Immature natural killer cell (primary cell): ENCODE results near the gene GNB1. TPM values are rescaled to one million over a fixed set of nuclear protein-coding genes. Genes with fewer than 3 reads are reported as not detected.
A peak's percentile ranks its signal among the peaks of the same experiment; 100 is the strongest.

Source experiments
- DNase-seq, 3 donors: peaks; one replicate each; pipeline ENCODE4 v3.0.0; 2022; ENCODE audit warnings: mixed read lengths in 1 of 3
- H3K27ac Mint-ChIP-seq, 6 donors: one replicate each; pipeline ENCODE4 v1.8.0; 2020; ENCODE audit warnings: mixed read lengths in 6 of 6, mild to moderate bottlenecking in 5 of 6, inconsistent platforms in 4 of 6, moderate library complexity in 3 of 6
- H3K27me3 Mint-ChIP-seq, 3 donors: one replicate each; pipeline ENCODE4 v1.8.0; 2020 to 2021; ENCODE audit warnings: low read depth in 3 of 3, mild to moderate bottlenecking in 3 of 3, mixed read lengths in 3 of 3, moderate library complexity in 3 of 3, inconsistent platforms in 1 of 3
- H3K36me3 Mint-ChIP-seq, 3 donors: one replicate each; pipeline ENCODE4 v1.8.0; 2020; ENCODE audit warnings: mixed read lengths in 3 of 3, inconsistent platforms in 2 of 3, mild to moderate bottlenecking in 2 of 3
- H3K4me1 Mint-ChIP-seq, 2 donors: one replicate each; pipeline ENCODE4 v1.8.0; 2020; ENCODE audit warnings: inconsistent platforms in 2 of 2, mild to moderate bottlenecking in 2 of 2, mixed read lengths in 2 of 2, moderate library complexity in 1 of 2
- H3K4me3 Mint-ChIP-seq, 5 donors: one replicate each; pipeline ENCODE4 v1.8.0; 2020; ENCODE audit warnings: mild to moderate bottlenecking in 5 of 5, mixed read lengths in 5 of 5, inconsistent platforms in 3 of 5, moderate library complexity in 3 of 5
- H3K9me3 Mint-ChIP-seq, 6 donors: one replicate each; pipeline ENCODE4 v1.8.0; 2020; ENCODE audit warnings: mild to moderate bottlenecking in 6 of 6, mixed read lengths in 6 of 6, inconsistent platforms in 4 of 6, moderate library complexity in 3 of 6
- polyA plus RNA-seq, 3 donors: library from polyadenylated mRNA; unstranded; fragments of 300-500 nt; fragmentation: Illumina TruSeq; gene quantifications; one replicate each; pipeline ENCODE4 v1.2.3, GENCODE V29; 2021

The GNB1 gene
- polyA plus RNA-seq, 3 donors from 2014 or later = 53.4 to 111 (median 98.7) TPM

- Mint-ChIP-seq H3K27me3 (peaks cover 0 to 9% (median 4%) of the 10 kb centered on the region in 3 donors), H3K4me1 (peaks cover 17 to 18% of the 10 kb centered on the region in 2 donors), H3K4me3 (peak overlapping the region; percentile 75 to 90 (median 89))
Observed at GRCh38 chr1:1910033-1910465, 19.2 kb upstream of the GNB1 start.

GRCh38 chr1:1908506-1908791, 17.6 kb upstream of the GNB1 start:
- Mint-ChIP-seq H3K4me3 (peak overlapping the region in 4 of 5 donors; percentile 59 to 73 (median 66)), H3K4me1 (peaks cover 17 to 18% of the 10 kb centered on the region in 2 donors), H3K27me3 (peaks cover 0 to 11% (median 2%) of the 10 kb centered on the region in 3 donors), H3K27ac (peak overlapping the region in 1 of 6 donors; percentile 64), H3K9me3 (no peaks in the 10 kb centered on the region), H3K36me3 (no peaks in the 10 kb centered on the region)
- no peak for DNase-seq

More at GRCh38 chr1:1910033-1910465, 19.2 kb upstream of the GNB1 start:
- Mint-ChIP-seq H3K36me3 (no peaks in the 10 kb centered on the region), H3K27ac (peak overlapping the region; percentile 82 to 98 (median 92)), H3K9me3 (no peaks in the 10 kb centered on the region)
- no peak for DNase-seq

GRCh38 chr1:1907098-1907736, 16.3 kb upstream of the GNB1 start:
- no peak for DNase-seq
- no peak overlapping the region for H3K4me3 Mint-ChIP-seq
- peaks cover 3 to 11% (median 5%) of the 10 kb centered on the region in 3 donors for H3K27me3 Mint-ChIP-seq
- no peaks in the 10 kb centered on the region for H3K36me3 Mint-ChIP-seq
- no peak overlapping the region for H3K27ac Mint-ChIP-seq
- H3K9me3 Mint-ChIP-seq = no peaks in the 10 kb centered on the region
- peaks cover 17 to 18% of the 10 kb centered on the region in 2 donors for H3K4me1 Mint-ChIP-seq

GRCh38 chr1:1906185-1907097, 15.6 kb upstream of the GNB1 start:
- Mint-ChIP-seq H3K9me3 (no peaks in the 10 kb centered on the region), H3K4me3 (peak overlapping the region; percentile 43 to 67 (median 65)), H3K27ac (peak overlapping the region in 5 of 6 donors; percentile 56 to 78 (median 72)), H3K27me3 (peaks cover 3 to 11% (median 5%) of the 10 kb centered on the region in 3 donors), H3K4me1 (peaks cover 17 to 18% of the 10 kb centered on the region in 2 donors), H3K36me3 (no peaks in the 10 kb centered on the region)
- peak; percentile 63 to 69 (median 67) for DNase-seq

- Mint-ChIP-seq H3K4me3 (no peak overlapping the region), H3K27me3 (peaks cover 3 to 5% (median 3%) of the 10 kb centered on the region in 3 donors), H3K27ac (no peak overlapping the region), H3K36me3 (no peaks in the 10 kb centered on the region), H3K9me3 (no peaks in the 10 kb centered on the region), H3K4me1 (peaks cover 7 to 10% of the 10 kb centered on the region in 2 donors)
- no peak for DNase-seq
Observed at GRCh38 chr1:1903224-1903623, 12.3 kb upstream of the GNB1 start.

GRCh38 chr1:1901641-1902294, 10.9 kb upstream of the GNB1 start:
- Mint-ChIP-seq H3K36me3 (no peaks in the 10 kb centered on the region), H3K9me3 (no peaks in the 10 kb centered on the region), H3K4me1 (peaks cover 6 to 7% of the 10 kb centered on the region in 2 donors), H3K4me3 (no peak overlapping the region), H3K27ac (no peak overlapping the region), H3K27me3 (peaks cover 3 to 5% (median 3%) of the 10 kb centered on the region in 3 donors)
- DNase-seq = no peak

- no peak overlapping the region for H3K4me3 Mint-ChIP-seq
- no peak overlapping the region for H3K27ac Mint-ChIP-seq
- peaks cover 3% of the 10 kb centered on the region in 2 donors for H3K4me1 Mint-ChIP-seq
- H3K36me3 Mint-ChIP-seq = no peaks in the 10 kb centered on the region
- H3K27me3 Mint-ChIP-seq = peaks cover 3 to 5% (median 4%) of the 10 kb centered on the region in 3 donors
- H3K9me3 Mint-ChIP-seq = no peaks in the 10 kb centered on the region
- no peak for DNase-seq
Observed at GRCh38 chr1:1900883-1901640, 10.2 kb upstream of the GNB1 start.

GRCh38 chr1:1899967-1900327, 9.1 kb upstream of the GNB1 start:
- no peak overlapping the region for H3K27ac Mint-ChIP-seq
- no peak for DNase-seq

GRCh38 chr1:1899266-1899966, 8.5 kb upstream of the GNB1 start:
- no peak for DNase-seq
- Mint-ChIP-seq H3K4me3 (no peak overlapping the region), H3K27ac (no peak overlapping the region), H3K36me3 (no peaks in the 10 kb centered on the region), H3K9me3 (no peaks in the 10 kb centered on the region), H3K27me3 (peaks cover 5 to 11% (median 10%) of the 10 kb centered on the region in 3 donors), H3K4me1 (peaks cover 12 to 13% of the 10 kb centered on the region in 2 donors)

More at GRCh38 chr1:1899967-1900327, 9.1 kb upstream of the GNB1 start:
- Mint-ChIP-seq H3K9me3 (no peaks in the 10 kb centered on the region), H3K27me3 (peaks cover 5 to 11% (median 7%) of the 10 kb centered on the region in 3 donors), H3K4me1 (peaks cover 6 to 8% of the 10 kb centered on the region in 2 donors), H3K36me3 (no peaks in the 10 kb centered on the region), H3K4me3 (no peak overlapping the region)

GRCh38 chr1:1898246-1898933, 7.5 kb upstream of the GNB1 start:
- H3K36me3 Mint-ChIP-seq = no peaks in the 10 kb centered on the region
- H3K9me3 Mint-ChIP-seq = no peaks in the 10 kb centered on the region
- H3K4me3 Mint-ChIP-seq = no peak overlapping the region
- H3K27ac Mint-ChIP-seq = no peak overlapping the region
- H3K4me1 Mint-ChIP-seq = peaks cover 12 to 16% of the 10 kb centered on the region in 2 donors
- no peak for DNase-seq
- H3K27me3 Mint-ChIP-seq = peaks cover 2 to 11% (median 10%) of the 10 kb centered on the region in 3 donors

GRCh38 chr1:1895456-1896336, 4.8 kb upstream of the GNB1 start:
- peaks cover 21 to 30% of the 10 kb centered on the region in 2 donors for H3K4me1 Mint-ChIP-seq
- H3K27ac Mint-ChIP-seq = no peak overlapping the region

More at GRCh38 chr1:1895456-1896336, 4.8 kb upstream of the GNB1 start:
- no peak for DNase-seq
- no peaks in the 10 kb centered on the region for H3K9me3 Mint-ChIP-seq
- H3K4me3 Mint-ChIP-seq = peak overlapping the region in 2 of 5 donors; percentile 21 to 46
- H3K27me3 Mint-ChIP-seq = peaks cover 9 to 12% (median 9%) of the 10 kb centered on the region in 3 donors
- H3K36me3 Mint-ChIP-seq = no peaks in the 10 kb centered on the region
